Glomerular endothelial cell (primary cell): ENCODE data around the gene TARS2. TPM values are rescaled to one million over a fixed set of nuclear protein-coding genes. Genes with fewer than 3 reads are reported as not detected.

Experiments
- DNase-seq: peaks from one replicate; pipeline ENCODE4 v3.0.0-alpha.2; 2011; ENCODE audit warnings: low read depth, low spot score; ENCODE audit errors: extremely low read depth
- total RNA-seq: library from RNA; depleted of rRNA; stranded (reverse); fragments of >200 nt; gene quantifications from 2 replicates; pipeline ENCODE4 v1.2.3, GENCODE V29; 2015

TARS2 gene
- total RNA-seq, 1 donor from 2014 or later, result 14.2 TPM

DNA sequence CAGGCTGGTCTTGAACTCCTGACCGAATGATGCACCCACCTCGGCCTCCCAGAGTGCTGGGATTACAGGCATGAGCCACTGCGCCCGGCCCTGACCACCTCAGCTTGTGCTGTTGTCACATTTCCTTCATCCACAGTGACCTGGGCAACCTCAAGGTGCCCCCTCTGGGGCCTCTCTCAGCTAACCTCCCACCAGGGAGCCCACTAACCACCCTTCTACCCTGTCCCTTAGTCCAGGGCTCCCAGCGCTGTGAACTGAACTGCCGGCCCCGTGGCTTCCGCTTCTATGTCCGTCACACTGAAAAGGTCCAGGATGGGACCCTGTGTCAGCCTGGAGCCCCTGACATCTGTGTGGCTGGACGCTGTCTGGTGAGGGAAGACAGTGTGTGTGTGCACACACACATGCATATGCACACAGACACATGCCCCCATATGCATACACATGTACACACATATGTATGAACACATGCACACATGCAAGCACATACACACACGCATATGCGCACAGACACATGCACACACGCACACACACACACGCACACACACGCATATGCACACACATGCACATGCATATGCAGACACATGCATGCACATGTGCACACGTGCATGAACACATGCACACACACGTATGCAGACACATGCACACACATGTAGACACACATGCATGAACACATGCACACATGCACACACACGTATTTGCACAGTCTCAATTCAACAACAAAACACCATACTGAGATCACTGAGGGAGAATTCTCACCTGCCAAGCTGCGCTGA is 68.2 kb downstream of the TARS2 start:
- no peak for DNase-seq

DNA sequence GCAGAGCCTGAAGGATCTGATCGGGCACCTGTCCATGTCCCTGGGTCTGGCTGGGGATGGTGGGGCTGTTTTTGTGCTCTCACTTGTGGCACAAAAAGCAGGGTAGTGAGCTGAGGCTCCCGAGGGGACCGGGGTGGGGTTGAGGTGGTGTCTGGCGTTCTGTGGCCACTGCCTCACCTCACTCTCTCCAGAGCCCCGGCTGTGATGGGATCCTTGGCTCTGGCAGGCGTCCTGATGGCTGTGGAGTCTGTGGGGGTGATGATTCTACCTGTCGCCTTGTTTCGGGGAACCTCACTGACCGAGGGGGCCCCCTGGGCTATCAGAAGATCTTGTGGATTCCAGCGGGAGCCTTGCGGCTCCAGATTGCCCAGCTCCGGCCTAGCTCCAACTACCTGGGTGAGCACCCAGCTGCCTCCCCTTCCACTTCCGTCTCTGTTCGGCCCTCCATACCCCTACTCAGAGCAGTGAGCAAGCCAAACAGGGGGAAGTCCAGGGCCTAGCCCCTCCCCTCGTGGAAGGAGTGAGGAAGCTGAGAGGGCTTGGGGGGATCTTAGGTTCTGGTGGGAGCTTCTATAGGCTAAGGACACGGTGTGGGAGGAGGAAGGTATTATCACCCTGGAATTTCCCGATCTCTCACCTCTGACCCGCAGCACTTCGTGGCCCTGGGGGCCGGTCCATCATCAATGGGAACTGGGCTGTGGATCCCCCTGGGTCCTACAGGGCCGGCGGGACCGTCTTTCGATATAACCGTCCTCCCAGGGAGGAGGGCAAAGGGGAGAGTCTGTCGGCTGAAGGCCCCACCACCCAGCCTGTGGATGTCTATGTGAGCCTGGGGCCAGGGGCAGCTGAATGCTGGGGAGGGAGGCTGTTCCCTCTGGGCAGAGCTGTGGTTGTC is 69.0 kb downstream of the TARS2 start:
- no peak for DNase-seq

DNA sequence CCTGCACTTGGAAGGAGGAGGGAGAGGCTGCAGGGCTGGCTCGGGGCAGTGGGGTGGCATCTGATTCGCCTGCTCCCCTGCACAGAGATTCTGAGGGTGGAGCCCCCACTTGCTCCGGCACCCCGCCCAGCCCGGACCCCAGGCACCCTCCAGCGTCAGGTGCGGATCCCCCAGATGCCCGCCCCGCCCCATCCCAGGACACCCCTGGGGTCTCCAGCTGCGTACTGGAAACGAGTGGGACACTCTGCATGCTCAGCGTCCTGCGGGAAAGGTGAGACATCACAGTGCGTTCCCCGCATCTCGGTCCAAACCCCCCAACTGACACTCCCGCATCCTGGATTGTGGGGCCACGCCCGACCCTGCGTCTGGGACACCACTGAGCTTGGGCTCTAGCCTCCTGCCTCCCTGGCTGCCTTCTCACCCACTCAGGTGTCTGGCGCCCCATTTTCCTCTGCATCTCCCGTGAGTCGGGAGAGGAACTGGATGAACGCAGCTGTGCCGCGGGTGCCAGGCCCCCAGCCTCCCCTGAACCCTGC is 69.9 kb downstream of the TARS2 start:
- no peak for DNase-seq

Other genes with a start within 250 kb of the TARS2 start
- not detected in 2 replicates for gene CA14, start 229.6 kb upstream of the TARS2 start, total RNA-seq
- gene APH1A, start 218.4 kb upstream of the TARS2 start, total RNA-seq, result 136 and 151 TPM in 2 replicates
- 67.9 and 145 TPM in 2 replicates for gene C1orf54, start 214.6 kb upstream of the TARS2 start, total RNA-seq
- 2.2 and 11.4 TPM in 2 replicates for gene CIART, start 204.9 kb upstream of the TARS2 start, total RNA-seq
- gene MRPS21, start 193.6 kb upstream of the TARS2 start, total RNA-seq, result 42.3 and 48.4 TPM in 2 replicates
- 26.7 and 45.1 TPM in 2 replicates for gene PRPF3, start 165.9 kb upstream of the TARS2 start, total RNA-seq
- 12.6 and 17.6 TPM in 2 replicates for gene RPRD2, start 123.3 kb upstream of the TARS2 start, total RNA-seq
- 4.2 and 5.1 TPM in 2 replicates for gene ECM1, start 20.7 kb downstream of the TARS2 start, total RNA-seq
- not detected in 2 replicates for gene FALEC, start 28.3 kb downstream of the TARS2 start, total RNA-seq
- gene ADAMTSL4, start 62.0 kb downstream of the TARS2 start, total RNA-seq, result 1.3 and 2.6 TPM in 2 replicates
- gene MCL1, start 92.2 kb downstream of the TARS2 start, total RNA-seq, result 210 and 246 TPM in 2 replicates
- 152 and 244 TPM in 2 replicates for gene ENSA, start 142.2 kb downstream of the TARS2 start, total RNA-seq
- 20.4 and 41.5 TPM in 2 replicates for gene GOLPH3L, start 209.7 kb downstream of the TARS2 start, total RNA-seq
- 0.47 TPM in 1 of 2 replicates, not detected in the other for gene HORMAD1, start 233.5 kb downstream of the TARS2 start, total RNA-seq